ENCODE data around the gene IGSF11.

GRCh38 chr3:118859950-118860349, 174.7 kb downstream of the IGSF11 start:
- TF ChIP-seq CTCF (IDR thresholded peaks at IDR 0.05) (no peak), EZH2phosphoT487 (IDR thresholded peaks at IDR 0.05) (no peak), EZH2 (IDR thresholded peaks at IDR 0.05) (no peak)
